DLD1 (cell line): ENCODE data around the gene OSM.
"Not testable (repeated sequence)": the region's sequence is repeated elsewhere in the genome, so short reads cannot be mapped to it uniquely, and the experiment has no call there.

Source experiments
- in situ Hi-C: cut with HindIII; loops from 2 replicates; pipeline ENCODE4 v1.10.0; 2017; ENCODE audit warnings: low sequenced_read_pairs

Gene OSM

DNA sequence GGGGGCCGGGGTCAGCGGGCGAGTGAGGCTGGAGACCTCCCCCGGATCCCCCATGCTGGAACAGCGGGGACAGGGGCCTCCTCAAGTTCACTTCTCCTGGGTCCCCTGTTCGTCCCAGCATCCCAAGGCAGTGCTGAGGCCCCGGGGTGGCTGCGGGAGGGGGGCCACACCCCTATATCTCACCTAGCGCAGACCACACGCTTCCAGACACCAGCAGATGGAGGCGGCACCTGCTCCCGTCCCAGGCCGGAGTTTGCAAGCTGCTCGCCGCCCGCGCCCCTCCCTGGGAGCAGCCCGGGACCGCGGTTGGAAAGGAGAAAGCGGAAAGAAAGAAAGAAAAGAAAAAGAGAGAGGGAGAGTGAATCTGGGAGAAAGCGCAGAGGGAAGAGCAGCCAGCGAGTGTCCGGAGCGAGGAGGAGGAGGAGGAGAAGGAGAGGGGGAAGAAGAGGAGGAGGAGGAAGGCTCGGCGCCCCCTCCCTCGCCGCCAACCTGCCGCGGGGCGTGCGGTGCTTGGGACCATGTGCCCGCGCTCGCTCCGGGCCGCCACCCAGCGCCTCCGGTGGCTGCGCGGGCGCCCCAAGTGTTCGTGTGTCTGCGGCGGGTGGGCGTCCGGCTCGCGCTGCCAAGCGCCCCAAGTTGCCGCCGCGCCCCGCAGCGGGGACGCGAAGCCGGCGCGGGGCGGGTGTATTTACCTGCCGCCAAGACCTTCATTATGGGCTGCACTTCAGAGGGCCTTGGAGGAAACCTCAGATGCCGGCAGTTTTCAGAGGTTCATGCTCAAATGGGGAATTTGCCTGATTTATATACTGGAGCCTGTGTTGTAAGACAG is 20.5 kb downstream of the OSM start, which contains the start of gene LIF:
LIF (minus strand) TSS at position 775 of the 829 bp plus-strand sequence; CDS start at position 711, 64 bp downstream.
- in situ Hi-C loops = no loop called here

DNA sequence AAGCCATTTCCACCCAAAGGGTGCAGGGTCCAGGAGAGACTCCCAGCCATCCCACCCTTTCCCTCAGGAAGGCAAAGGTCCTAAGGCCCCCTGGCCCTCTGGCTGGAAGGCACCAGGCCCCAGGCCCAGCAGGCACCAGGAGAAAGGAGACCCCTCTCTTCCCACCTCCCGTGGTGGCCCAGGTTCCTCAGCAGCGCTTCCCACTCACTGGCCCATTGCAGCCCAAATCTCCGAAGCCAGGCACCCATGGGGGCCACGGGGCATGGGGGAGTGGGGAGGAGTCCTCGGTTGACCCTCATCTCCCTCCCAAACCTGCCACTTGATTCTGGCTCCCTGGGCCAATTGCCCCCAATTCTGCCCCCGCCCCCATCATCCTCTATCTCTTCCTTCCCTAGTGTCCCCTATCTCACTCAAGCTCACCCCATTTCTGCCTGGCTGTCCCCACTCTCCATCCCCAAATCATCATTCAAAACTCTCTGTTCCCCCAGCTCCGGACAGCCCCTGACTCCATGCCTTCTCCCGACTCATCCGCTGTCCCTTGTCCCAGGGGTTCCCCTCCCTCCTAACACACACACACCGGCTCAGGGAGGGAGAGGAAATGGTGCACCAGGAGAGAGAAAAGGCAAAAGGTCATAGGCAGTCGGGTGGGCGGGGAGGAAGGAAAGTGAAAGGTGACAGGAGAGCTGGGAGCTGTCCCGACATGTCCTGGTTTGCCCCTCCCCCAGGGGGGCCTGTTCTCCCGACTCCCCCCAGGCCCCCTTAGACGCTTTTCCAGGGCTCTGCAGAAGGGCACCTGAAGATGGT is 21.3 kb downstream of the OSM start:
- in situ Hi-C loops = no loop called here

DNA sequence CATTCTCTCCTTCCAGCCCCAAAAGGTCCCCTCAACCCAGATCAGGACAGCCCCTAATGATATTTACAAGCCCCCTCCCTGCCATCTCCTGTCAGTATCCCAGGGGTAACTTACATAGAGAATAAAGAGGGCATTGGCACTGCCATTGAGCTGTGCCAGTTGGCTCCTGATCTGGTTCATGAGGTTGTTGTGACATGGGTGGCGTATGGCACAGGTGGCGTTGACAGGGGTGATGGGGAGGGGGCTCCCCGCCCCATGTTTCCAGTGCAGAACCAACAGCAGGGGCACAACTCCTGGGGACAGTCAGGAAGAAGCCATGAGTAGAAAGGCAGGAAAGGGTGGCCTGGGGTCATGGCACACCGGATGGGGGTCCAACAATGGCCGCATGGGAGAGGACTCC is 22.0 kb downstream of the OSM start:
- in situ Hi-C loops = no loop called here

DNA sequence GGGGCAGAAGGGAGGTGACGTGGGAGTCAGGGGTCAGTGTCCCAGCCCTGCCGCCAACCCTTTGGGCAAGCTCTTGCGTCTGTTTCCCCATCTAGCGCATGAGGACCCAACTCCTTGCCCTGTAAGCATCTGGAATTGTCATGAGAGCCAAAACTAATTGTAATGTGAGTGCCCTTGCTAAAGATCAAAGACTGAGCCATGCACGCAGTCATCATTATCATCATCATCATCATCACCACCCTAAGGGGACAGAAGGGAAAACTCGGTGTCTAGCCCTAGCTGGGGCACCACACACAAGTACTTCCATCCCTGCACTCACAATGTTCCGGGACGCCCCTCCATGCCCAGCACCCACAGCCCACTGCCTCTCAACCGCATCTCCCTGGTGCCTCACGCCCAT is 22.6 kb downstream of the OSM start:
- in situ Hi-C loops = no loop called here

DNA sequence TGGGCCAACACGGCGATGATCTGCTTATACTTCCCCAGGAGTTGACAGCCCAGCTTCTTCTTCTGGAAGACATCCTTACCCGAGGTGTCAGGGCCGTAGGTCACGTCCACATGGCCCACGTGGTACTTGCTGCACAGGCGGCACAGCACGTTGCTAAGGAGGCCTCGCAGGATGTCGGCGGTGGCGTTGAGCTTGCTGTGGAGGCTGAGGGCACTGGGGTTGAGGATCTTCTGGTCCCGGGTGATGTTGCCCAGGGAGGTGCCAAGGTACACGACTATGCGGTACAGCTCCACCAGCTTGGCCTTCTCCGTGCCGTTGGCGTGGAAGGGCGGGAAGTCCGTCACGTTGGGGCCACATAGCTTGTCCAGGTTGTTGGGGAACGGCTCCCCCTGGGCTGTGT is 23.0 kb downstream of the OSM start:
- in situ Hi-C loops = no loop called here

DNA sequence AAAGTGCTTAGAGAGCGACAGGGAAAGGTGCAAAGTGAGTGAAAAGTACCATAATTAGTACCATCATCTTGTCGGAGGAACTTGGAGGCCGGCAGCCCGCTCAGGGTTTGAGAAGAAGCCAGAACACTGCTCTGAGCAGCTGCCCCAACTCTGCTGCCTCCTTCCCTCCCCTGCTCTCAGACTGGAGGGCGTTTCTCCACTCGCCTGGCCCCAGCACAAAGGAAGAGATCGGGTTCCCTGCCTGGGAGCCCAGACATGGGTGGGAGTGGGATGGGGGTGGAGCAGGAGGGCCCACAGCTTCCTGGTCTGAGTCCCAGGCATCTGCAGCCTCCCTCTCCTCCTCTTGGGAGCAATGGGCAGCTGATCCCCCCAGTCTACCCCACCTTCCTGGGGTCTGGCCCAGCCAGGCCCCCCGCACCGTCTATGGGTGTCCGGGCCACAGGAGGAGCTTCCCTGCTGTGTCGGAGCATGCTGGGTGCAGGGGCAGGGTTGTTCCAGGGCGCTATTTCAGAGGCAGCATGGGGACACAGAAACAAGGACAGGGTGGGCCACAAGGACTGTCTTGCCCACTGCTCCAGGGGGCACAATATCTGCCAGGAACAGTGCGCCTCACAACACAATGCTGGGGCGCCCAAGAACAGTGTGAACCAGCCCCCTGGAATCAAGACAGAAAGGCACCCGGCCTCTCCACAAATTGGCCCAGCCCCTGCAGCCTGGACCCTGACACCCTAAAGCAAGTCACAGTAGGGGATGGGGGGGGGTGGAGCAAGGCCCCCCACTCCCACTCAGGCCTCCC is 24.9 kb downstream of the OSM start:
- in situ Hi-C loops = no loop called here

DNA sequence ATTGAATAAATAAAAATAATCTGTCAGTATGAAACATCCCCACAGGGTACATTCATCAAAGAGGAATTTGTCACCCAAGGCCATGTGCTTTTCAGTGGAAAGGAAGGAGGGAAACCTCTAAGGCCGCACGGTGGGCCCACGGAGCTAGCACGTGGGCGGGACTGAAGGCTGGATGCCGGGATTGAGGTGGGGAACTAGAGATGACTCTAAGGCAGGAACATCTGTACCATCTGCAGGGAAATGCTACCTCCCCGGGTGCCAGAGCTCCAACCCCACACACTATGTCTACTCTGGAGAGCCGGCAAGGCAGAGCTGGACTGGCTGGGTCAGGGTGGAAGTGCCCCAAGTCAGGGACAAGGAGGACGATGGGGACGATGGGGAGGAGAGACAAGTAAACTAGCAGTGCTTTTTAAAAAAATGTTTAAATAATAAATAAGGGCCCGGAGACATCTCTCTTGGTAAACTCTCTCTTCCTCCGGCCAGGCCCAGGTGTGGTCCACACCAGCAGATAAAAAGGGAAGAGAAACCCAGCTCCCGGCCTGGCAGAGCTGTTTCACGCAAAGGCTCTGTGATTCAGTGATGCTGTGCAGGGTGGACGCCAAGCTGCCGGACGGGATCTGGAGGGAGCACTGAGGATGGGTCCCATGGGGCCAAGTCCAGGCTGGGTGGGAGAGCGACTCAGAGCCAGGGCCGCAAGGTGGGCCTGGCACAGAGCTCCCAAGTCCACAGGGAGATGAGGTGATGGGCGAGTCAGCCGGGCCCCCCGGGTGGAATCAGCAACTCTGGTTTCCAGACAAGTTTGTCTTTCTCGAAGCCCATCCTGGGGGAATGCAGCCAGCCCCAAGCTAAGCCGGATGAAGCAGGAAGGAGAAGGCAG is 25.9 kb downstream of the OSM start:
- in situ Hi-C loops = no loop called here

DNA sequence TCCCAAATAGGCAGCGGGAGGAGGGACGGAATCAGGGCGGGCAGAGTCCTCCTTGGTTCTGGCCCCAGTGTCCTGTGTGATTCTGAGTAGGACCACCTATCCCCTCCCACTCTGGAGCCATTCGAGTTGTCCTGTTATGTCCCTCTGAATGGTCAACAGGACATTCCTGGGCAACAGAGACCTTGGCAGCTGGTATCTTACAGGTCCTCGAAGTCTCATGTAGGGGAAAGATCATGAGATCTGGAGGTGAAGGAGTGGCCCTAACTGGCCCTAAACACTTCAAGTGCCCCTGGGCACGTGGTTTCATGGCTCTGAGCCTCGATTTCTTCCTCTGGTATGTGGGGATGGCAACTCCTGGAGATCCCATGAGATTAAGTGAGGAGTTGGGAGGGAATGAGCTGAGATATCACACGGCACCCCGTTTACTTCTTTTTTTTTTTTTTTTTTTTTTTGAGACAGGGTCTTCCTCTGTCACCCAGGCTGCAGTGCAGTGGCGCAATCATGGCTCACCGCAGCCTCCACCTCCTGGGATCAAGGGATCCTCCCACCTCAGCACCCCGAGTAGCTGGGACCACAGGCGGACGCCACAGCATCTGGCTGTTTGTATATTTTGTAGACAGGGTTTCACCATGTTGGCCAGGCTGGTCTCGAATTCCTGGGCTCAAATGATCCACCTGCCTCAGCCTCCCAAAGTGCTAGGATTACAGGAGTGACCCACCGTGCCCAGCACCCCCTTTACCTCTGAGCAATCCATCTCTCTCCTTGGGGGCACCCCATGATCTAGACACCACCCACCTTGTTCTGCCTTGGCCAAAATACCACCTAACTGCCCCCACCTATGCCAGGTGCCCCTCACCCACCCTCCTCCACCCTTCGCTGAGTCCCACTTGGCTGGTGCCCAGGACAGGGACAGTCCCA is 26.9 kb downstream of the OSM start:
- in situ Hi-C loops = no loop called here

DNA sequence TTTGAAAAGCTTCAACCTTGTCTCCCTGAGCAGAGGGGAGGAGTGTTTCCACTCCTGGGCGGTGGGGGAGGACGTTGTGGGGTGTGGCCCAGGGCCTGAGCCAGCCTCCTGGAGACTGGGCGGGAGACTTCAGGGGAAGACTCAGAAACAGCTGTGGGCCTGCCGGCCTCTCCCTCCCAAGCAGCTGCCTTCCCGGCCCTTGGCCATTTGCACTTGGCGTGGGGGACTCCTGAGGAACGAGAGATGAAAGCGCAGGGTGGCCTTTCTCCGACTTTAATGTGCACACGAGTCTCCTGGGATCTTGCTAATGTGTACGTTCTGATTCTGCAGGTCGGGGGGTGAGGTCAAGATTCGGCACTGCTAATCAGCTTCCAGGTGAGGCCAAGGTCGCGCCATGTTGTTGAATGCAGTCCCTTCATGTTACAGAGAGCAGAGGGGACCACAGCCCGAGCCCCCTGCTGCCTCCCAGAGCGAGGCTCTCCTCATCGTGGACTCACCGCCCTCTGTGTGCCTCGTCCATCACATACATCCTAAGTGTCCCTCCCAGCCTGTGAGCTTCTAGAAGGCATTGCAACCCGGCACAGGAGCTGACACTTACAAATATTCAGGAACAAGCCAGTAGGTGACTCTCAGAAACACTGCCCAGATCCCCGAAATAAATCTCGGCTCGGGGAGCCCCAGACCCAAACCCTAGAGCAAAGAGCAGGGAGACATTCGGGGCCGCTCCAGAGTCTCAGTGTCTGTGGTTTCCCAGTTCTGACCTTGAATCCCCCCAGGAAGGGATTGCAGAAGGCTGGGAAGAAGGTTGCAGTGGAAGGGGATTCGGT is 27.8 kb downstream of the OSM start:
- in situ Hi-C loops = no loop called here

DNA sequence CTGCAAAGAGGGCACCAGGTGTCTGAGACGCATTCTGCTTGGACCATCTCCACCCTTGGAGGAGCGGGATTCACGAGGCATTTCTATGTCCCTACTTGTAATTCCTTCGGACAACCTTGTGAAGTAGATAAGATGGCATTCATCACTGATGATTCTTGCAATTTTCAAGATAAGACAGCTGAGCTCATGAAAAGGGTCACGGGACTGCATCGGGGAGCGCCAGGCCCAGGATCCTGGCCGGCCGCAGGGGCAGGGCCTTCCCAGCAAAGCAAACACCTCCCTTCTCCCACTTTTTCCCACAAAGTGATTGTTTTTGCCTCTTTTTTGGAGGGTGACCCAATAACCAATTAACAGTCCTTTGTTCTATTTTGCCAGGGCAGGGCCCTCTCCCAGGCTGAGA is 28.5 kb downstream of the OSM start:
- in situ Hi-C loops = no loop called here

DNA sequence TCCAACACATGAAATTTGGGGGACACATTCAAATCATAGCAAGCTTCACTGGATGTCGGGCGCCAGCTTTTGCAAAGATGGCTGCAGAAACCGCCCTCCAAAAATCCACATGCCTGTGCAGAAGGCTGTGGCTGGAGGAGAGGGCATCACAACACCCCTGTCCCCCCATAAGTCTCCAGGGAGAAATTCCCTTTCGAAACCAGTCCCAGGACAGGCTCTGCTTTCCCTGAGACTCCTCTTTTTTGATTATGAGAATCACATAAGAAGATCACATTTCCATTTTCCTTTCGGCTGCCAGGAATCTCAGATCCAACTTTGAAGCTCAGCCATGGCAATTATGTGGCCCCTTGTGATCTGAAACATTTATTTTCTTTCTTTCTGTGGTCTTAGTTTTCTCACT is 29.8 kb downstream of the OSM start:
- in situ Hi-C loops = no loop called here

DNA sequence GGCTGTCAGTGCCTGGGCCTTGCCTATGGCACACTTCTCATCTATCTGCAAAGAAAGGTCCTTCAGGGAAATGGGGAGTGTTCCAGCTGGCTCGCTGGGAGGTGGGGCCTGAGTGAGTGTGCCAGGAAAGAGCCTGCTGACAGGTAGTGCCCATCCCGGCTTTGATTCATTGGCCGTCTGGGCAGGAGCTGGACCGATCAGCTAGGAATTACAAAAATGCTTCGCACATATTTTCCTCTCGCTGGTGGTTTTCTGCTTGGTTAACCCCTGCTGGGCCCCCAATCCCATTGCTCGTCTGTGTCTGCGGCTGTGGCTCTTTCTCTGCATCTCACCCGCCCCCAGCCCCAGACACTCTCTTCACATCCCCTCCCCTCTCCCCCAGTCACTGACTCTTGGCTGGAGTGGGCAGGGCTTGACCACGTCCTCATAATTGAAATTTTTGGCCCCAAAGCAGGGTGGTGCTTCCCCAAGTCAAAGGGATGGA is 30.9 kb downstream of the OSM start:
- in situ Hi-C loops = no loop called here

DNA sequence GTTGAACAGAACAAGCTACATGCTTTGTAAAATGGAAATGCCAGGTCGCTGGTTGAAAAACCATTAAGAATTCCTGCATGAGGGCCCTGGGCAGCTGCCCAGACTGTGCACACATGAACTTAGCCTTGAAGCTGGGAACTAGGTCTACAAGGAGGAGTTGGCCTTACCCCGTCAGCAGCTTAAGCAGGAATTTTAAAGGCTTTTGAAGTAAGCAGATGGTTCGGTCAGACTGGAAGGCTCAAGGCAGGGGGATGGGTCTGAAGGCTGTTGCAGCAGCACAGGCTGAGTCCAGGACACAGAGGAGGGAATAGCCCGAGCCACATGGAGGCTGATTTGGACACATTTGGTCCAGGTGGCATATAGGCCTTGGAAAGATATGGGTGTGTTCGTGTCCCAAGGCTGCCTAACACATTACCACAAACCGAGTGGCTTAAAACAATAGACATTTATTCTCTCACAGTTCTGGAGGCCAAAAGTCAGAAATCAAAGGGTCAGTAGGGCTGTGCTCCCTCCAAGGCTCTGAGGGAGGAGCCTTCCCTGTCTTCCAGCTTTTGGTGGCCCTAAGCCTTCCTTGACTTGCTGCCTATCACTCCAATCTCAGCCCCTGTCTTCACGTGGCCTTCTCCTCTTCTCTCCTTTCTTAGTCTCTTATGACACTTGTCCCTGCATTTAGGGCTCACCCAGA is 31.7 kb downstream of the OSM start:
- in situ Hi-C loops = no loop called here

DNA sequence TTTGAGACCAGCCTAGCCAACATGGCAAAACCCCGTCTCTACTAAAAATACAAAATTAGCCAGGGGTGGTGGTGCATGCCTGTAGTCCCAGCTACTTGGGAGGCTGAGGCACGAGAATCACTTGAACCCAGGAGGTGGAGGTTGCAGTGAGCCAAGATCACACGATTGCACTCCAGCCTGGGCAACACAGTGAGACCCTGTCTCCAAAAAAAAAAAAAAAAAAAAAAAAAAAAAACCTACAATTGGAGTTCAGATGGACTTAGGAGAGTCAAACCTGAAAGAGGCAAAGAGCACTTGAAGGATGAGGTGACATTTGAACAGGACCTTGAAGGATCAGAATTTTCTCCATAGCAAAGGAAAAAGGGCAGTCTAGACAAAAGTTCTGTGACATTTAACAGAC is 32.3 kb downstream of the OSM start:
- in situ Hi-C loops = not testable (repeated sequence)

DNA sequence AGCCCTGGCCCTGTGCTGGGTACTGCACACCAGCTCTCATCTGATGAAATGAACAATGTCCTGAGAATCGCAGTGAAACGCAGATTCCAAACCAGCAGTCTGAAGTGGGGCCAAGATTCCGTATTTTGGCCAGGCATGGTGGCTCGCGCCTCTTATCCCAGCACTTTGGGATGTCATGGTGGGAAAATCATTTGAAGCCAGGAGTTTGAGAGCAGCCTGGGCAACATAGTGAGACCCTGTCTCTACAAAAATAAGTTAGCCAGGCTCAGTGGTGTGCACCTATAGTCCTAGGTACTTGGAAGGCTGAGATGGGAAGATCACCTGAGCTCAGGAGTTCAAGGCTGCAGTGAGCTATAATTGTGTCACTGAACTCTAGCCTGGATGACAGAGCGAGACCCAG is 33.1 kb downstream of the OSM start:
- in situ Hi-C loops = no loop called here

DNA sequence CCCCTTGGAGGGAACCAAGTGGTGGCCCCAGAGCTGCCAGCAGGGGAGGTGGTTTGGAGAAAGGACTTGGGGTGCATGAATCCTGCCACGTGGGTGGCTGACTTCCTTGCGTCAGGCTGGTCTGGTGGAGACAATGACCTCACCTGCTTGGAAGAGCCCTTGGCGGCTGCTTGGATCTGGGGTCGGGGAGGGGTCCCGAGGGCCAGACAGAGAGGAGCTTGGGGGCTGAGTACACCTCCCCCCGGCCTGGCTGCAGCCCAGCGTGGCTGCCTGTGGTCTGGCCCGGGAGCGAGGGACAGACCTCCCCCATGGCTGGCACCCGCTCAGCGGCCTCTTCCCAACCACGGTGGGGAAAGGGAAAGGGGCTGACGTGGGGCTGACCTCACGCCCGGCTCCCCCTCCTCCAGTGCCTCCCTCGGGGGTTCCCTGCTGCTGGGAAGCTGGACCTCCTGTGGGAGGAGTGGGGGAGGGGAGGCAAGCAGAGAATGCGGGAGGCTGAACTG is 33.9 kb downstream of the OSM start:
- in situ Hi-C loops = no loop called here

DNA sequence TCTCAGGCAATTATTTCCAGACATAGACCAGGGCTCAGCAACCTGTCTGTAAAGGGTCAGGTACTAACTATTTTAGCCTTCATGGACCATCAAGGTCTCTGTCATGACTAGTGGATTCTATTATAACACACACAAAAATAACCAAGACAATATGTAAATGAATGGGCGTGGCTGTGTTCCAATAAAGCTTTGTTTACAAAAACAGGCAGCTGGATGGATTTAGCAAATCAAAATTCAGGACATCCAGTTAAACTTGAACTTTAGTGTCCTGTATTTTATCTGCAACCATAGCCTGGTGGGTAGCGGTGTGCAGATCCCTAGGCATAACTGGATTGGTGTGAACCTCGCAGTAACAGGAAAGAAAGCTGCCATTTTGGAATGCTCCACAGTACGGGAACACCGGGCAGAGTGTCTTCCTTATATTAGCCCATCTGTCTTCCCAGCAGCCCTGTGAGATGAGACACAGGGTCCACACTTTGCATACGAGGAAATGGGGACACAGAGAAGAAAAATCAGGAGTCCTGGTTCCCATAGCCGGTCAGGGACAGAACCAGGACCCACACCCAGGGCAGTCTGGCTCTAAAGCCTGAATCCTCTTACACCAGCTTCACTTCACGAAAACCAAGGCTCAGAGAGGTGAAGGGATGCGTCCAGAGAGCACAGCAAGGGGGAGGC is 35.7 kb downstream of the OSM start:
- in situ Hi-C loops = no loop called here
